ENCODE measurements around the gene OTOGL.
"Not testable (repeated sequence)": the region's sequence is repeated elsewhere in the genome, so short reads cannot be mapped to it uniquely, and the experiment has no call there.

Gene OTOGL

DNA sequence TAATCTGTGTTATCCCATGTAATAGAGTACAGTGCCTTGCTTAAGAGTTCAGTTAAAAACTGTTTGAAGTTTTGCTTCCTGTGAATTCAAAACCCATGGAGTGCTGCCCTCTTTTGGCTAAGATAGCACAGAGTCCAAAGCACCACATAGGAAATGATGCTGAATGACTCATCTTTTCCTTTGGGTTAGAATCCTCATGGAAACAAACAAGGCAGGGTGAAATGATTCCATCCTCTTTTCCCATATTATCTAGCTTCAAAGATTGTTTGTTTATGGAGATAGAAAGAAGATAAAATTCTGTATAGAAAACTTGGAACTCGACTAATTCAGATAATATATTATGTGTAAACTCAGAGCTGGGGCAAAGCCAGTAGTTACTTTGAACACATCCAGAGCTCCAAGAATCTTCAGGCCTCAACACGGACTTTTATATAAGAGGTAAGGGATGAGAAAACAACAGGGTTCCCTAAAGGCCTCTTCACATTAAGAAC lies 87.4 kb downstream of the OTOGL start:
- no peak for DNase-seq

DNA sequence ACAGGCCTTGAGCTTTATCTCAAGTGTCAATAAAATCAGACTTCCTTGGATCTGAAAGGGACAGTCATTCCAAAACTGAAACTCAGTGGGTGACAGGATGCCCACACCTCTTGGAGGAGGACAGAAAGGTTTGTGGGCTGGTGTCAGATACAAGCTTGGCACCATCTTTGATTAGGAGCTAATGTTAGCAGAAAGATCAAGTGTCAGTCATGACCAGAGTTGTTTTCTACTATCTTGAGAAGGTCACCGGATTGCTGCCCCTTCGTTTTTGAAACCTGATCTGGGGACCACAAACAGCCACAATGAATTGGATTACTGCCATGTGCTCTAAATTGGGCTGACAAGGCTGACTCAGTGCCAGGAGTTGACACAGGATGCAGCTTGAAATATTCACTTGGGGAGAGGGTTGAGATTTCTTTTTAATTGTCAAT lies 88.3 kb downstream of the OTOGL start:
- no peak for DNase-seq

DNA sequence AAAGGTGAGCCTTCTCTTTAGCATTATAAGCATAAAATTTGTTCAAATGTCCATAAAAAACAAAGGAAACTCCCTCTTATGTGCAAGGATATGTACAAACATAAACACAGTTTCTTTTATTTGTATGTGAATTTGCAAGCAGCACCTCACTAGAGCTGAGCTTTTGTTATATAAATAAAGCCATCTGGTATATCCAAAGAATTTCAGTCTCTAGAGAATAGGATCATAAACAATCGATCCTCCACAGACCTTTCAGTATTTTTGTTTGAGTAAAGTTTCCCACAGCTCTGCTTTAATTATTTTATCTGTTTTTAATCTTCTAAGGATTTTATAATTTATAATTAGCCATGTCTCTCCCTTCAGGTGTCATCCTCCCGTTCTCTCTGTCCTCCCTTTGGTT lies 89.2 kb downstream of the OTOGL start:
- no peak for DNase-seq

DNA sequence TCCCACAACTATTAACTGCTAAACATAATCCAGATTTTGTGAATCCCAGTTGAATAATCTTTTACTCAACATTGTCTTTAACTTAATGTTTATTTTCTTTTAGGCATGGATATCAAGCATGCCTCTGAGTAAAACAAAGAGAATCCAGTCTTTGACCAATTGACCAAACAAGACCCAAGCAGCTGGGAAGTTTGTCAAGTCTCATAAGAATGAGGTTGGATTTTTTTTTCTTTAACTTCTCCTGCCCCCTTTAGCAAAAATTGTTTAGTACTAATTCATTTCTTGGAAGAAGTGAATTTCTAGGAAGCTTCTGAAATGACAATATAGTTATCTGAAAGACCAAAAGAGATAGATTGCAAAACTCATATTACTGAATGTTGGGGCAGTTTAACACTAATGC lies 89.9 kb downstream of the OTOGL start:
- DNase-seq, result no peak

DNA sequence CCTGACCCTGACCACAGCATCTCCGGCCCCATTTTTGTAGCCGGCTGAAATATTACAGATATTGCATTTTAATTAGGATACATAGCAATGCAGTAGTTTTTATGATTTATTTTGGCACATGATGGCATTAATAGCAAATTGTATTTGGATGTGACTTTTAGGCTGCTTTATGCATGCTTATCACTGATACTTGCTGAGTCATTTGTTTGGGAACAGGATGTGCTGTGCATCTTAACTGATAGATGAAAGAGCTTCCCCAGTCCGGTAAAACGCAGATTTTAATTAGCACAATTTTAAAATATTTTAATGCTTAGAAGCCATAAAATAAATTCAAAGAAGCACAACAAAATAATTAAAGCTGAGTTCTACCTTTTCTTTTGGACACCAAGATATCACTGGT lies 90.7 kb downstream of the OTOGL start:
- no peak for DNase-seq

- no peak for DNase-seq
Measured at GRCh38 chr12:80192087-80192486, 92.8 kb downstream of the OTOGL start.

GRCh38 chr12:80193865-80194264 lies 94.5 kb downstream of the OTOGL start:
- no peak for DNase-seq

DNA sequence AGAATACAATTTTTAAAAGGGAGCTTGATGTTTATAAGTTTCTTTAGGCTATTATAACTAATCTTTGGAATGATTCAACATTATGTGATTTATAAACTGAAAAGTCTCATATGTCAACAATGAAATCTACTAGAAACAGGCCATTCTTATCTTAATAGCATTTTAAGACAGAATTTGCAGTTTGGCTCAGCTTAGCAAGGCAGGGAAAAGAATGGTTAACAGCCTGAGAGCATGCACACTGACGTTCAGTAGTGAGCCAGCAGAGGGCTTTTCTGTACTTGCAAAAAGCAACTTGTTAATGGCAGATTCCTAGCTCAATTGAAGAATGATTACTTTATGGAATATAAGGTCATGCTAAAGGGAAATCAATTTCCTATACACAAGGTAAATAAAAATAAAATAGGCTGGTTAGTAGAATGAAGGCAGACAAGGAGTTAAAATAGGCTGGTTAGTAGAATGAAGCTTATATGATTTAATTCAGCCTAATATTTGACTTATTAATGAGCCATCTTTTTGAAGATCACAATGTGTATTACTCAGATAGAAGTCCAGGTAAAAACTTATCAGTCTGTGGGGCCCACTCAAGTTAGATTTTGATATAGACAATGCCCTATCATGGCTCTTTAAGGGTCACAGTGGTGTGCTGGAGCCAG lies 95.9 kb downstream of the OTOGL start:
- DNase-seq, result no peak

GRCh38 chr12:80195737-80196136 lies 96.4 kb downstream of the OTOGL start:
- no peak for DNase-seq

- no peak for DNase-seq
Measured at GRCh38 chr12:80196419-80196818, 97.1 kb downstream of the OTOGL start.

DNA sequence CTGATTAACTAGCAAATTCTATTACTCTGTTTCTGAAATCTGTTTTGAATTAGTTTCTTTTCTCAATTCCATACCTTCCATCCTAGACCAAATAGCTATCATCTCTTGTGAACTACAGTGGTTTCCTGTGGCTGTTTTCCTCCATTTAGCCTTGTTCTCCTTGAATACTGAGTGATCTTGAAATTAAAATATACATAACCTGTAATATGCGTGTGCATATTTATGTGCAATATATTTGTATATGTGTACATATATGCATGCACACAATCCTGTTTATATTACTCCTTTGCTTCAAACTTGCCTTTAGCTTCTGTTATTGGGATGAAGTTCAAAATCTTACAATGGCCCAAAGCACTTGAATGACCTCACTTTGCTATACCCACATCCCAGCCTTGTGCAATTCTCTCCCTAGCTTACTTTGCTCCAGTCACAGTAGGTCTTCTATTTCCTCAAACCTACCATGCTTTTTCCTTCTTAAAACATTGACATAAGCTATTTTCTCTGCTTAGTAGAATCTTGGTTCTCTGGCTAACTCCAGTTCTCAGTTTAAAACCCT lies 99.5 kb downstream of the OTOGL start:
- DNase-seq, result no peak

DNA sequence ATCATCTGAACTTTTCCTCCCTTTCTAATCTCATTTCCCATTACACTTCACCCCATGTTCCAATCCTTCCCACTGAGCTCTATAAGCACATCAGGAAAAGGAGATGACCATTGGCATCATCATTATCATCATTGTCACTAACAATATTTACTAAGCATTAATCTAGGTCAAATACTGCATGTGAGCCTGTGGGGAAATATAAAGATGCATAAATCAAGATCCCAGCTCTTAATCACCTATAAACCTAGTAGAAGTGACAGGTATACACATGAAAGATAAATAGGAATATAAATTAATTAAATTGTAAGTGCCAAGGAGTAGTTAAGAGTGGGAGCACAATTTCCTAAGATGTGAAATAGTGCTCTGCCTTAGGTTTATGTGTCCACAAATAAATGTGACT lies 100.6 kb downstream of the OTOGL start:
- no peak for DNase-seq

GRCh38 chr12:80200414-80200813 lies 101.1 kb downstream of the OTOGL start:
- DNase-seq, result no peak

DNA sequence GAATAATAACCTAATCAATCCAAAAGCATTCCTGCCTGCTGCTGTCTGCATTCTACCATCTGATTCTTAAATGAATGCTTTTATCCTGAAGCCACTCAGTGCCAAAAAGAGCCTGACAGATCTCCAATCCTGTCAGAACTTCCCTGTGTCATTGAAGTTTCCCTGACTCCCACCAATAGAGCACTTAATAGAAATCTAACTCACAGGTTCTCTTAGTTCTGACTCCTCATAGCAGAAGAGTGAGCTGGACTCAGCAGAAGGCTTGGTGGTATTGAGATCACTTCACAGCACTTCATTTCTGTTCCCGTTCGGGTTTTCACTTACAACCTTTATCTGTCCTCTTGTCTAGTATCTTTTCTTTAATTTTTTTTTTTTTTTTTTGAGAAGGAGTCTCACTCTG lies 102.6 kb downstream of the OTOGL start:
- no peak for DNase-seq

GRCh38 chr12:80205960-80206359 lies 106.6 kb downstream of the OTOGL start:
- no peak for DNase-seq

DNA sequence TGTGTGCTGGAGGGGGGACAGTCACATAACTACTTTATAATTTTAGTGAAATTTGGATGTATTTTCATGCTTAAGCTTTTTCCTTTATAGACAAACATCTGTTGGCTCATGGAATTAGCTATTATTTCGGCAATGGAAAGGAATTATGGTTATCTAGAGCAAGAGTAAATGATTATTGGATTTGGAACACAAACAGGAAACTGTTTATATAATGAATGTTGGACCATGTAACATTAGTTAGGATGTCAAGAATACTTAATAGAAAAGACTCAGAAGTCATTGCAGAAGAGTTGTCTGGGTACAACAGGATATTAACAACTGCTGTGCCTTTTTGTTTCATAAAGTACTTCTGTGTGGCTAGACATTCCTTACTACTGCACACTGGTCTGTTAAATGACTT lies 108.7 kb downstream of the OTOGL start:
- DNase-seq, result no peak

DNA sequence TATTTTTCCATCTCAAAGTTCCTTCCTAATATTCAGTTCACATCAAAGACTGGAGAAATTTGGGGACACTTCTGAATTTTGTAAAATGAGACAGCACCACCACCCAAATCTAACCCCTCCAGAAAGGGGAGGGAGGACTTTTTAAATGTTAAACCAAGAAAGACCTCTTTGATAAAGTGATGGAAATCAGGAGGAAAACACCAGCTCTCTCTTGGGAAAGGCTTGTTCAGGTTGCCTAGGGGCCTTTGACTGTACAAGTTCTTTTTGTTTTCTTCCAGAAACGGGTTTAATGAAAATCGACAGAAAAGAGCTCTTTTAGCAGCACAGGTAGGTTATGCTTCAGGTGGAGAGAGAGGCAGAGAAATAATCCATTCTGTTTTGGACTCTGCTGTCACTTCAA lies 112.3 kb downstream of the OTOGL start:
- no peak for DNase-seq

GRCh38 chr12:80212938-80213645 lies 113.8 kb downstream of the OTOGL start:
- no peak for DNase-seq

DNA sequence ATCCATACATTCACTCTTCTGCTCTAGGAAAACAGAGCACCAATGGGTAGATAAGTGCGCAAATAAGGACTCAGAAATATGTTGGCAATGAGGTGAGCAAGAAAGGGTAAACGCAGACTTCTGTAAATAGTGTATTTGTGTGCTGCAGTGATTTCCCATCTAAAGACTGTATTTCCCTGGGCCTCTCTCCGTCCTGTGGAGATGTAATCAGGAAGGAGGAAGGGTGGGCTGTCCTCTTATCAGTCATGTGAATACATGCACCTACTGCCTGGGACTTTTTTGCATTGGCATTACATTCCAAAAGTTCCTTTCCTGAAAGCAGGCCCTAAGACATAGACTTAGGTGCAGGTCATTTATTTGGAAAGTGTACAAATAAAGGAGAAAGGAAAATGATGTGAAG lies 114.5 kb downstream of the OTOGL start:
- no peak for DNase-seq

- DNase-seq, result no peak
Measured at GRCh38 chr12:80217011-80217535, 117.7 kb downstream of the OTOGL start.

DNA sequence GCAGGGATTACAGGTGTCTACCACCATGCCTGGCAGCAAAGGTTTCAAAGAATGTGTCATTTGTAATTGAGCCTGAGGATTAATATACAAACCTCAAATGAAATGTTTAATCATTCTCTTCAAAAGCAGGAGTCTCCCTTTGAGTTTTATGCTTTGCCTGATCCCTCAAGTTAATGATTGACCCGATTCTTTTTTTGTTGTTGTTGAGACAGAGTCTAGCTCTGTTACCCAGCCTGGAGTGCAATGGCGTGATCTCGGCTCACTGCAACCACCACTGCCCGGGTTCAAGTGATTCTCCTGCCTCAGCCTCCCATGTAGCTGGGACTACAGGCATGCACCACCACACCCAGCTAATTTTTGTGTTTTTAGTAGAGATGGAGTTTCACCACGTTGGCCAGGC lies 119.6 kb downstream of the OTOGL start:
- not testable (repeated sequence) for DNase-seq

GRCh38 chr12:80219345-80219744 lies 120.0 kb downstream of the OTOGL start:
- no peak for DNase-seq

DNA sequence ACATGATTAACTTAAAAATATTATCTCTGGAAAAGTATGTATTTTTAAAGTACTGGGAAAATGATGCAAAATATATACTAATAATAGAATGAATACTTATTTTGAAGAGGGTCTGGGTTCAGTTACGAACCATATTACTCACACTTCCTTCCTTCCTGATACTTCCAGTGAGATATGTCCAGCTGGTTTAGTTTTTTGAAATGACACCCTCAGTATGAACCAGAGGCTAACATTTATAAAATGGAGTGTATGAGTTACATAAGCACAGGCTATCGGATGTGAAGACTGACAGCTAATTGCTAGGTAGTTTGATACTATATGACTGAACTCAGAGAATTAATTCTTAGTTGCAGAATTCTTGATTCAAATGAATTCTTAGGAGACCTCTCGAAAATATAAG lies 122.9 kb downstream of the OTOGL start:
- DNase-seq, result no peak

GRCh38 chr12:80226576-80226975 lies 127.2 kb downstream of the OTOGL start:
- DNase-seq, result no peak

Data from activated T-cell treated with anti-CD3 and anti-CD28 coated beads, Interleukin-2, amount 50 U/mL, for 1 hour (primary cell).